Kidney glomerular epithelial cell (primary cell): Measurements from ENCODE around the gene SFTPA2.
"Not testable (repeated sequence)": the region's sequence is repeated elsewhere in the genome, so short reads cannot be mapped to it uniquely, and the experiment has no call there.

Source experiments
- DNase-seq: peaks from one replicate; lab custom pipeline; 2025; lab: John Stamatoyannopoulos, UW

SFTPA2 gene

GRCh38 chr10:79559726-79560125 is 481 bp downstream of the SFTPA2 start:
- peak; percentile 26 for DNase-seq

DNA sequence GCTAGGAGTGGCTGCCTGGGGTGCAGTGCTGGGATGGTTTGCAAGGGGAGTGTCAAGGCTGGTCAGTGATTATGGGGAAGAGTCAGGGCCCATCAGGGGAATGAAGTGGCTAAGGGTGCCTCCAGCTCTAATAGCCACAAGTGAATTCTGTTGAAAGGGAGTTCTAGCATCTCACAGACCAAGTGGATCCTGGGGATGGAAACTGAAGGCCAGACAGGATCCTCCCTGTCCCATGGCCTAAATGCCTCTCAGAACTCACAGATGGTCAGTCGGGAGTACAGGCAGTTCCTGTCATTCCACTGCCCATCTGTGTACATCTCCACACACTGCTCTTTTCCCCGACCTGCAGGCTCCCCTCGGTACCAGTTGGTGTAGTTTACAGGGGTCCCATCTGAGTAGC is 3.2 kb downstream of the SFTPA2 start:
- not testable (repeated sequence) for DNase-seq

GRCh38 chr10:79555354-79556309 is 4.6 kb downstream of the SFTPA2 start:
- DNase-seq, result no peak

DNA sequence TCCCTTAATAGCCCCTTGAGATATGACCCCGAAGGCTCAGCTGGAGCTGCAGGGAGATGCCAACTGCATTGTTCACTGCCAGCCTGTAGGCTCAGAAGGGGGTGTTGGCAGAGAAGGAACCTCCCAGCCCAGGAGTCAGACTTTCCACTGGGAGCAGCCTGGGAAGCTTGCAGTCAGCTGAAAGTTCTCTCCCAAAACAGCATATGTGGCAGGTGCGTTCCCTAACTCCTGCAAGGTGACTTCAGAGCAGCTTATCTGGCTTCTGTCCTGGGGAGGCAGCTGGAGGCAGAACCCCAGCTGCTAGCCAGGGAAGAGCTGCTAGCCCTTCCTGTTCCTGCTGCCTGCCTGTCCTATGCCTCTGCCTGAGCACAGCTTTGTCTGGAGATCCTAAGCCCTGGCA is 8.1 kb downstream of the SFTPA2 start:
- DNase-seq, result no peak

DNA sequence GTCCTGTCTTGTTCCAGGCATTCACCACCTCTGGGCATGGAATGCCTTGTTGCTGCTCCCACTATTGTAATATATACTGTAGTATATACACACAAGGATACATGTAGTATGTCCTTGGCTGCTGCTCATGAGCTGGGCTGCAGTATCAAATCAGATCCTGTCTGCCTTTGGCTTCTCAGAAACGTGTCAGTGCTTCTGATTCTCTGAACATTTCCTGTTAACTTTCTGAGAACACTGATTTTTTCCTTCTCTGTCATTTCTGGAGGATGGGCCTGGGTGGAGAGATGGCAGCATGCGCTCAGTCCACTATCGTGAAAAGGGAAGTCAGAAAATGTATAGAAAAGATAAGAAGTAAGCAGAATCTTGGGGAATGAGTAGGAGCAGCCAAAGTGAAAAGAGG is 12.2 kb downstream of the SFTPA2 start:
- DNase-seq, result no peak

- DNase-seq, result not testable (repeated sequence)
These were observed 13.1 kb downstream of the SFTPA2 start for GRCh38 chr10:79547128-79547527.

- DNase-seq, result not testable (repeated sequence)
These were observed 15.1 kb downstream of the SFTPA2 start for GRCh38 chr10:79544926-79545659.

DNA sequence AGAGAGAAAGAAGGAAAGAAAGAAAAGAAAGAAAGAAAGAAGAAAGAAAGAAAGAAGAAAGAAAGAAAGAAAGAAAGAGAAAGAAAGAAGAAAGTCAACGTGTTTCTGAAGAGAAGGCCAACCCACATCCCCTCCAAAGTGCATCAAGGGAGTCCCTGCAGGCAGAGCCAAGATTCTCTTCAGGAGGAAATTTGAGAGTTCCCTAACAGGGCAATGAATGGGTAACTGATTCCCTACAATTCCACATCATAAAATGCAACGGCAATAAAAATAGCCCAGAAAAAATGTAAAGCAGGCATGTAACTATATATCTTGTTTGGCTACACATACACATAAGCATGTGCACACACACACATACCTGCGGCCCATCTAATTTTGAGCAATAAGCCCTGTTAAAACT is 15.8 kb downstream of the SFTPA2 start:
- not testable (repeated sequence) for DNase-seq

- DNase-seq, result no peak
These were observed 17.6 kb downstream of the SFTPA2 start for GRCh38 chr10:79542626-79543025.

- not testable (repeated sequence) for DNase-seq
These were observed 19.3 kb downstream of the SFTPA2 start for GRCh38 chr10:79540930-79541329.

DNA sequence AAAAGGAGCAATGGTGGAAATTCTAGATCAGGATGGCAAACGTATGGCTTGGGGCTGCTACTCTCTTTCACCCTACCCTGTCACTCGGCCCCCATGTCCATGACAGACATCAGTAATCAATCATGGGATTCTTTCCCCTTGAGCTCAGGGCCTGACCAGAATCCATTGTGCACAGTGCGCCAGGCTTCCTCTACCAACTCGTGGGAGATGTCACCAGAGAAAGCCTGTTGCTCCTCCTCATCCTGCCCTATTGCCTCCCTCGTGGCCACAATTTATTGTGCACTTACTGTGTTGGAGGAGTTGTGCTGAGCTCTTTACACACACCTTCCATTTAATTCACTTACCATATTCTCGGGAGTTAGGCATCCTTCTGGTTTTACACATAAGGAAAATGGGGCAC is 21.9 kb downstream of the SFTPA2 start:
- DNase-seq, result not testable (repeated sequence)

- not testable (repeated sequence) for DNase-seq
These were observed 26.4 kb downstream of the SFTPA2 start for GRCh38 chr10:79533903-79534175.

DNA sequence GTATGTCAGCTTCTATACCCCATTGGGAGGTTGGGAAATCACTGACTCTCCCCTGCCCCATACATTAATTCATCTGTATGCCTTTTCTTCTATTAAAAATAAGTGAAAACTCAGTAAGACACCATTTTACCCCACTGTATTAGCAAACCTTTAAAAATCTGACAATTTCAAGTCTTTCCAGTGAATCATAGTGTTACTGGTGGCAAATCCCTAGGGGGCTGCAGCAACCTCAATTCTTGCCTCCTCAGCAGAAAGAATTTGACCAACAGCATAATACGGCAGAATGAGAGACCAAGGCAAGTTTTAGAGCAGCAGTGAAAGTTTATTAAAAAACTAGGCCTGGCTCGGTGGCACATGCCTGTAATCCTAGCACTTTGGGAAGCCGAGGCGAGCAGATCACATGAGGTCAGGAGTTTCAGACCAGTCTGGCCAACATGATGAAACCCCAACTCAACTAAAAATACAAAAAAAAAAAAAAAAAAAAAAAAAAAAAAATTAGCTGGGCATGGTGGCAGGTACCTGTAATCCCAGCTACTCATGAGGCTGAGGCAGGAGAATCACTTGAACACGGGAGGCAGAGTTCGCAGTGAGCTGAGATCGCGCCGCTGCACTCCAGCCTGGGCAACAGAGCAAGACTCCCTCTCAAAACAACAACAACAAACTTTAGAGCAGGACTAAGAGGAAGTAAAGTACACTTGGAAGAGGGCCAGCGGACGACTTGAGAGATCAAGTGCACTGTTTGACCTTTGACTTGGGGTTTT is 26.9 kb downstream of the SFTPA2 start:
- DNase-seq, result not testable (repeated sequence)

DNA sequence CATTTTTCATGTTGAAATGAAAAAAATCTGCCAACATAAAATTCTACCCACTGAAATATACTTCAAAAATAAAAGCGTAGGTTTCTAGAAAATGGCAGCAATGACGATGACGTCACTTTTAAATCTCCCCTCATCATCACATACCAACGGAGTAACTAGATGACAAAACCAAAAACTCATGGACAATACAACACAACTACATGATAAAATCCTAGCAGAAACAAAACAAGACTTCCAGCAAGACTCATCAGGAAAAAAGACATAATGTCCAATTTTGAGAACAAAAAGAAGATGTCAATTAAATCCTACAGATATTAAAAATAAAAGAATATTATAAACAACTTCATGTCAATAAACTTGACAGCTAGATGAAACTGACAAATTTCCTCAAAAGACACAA is 31.9 kb downstream of the SFTPA2 start:
- DNase-seq, result not testable (repeated sequence)

GRCh38 chr10:79525049-79525710 is 35.0 kb downstream of the SFTPA2 start:
- DNase-seq, result not testable (repeated sequence)

GRCh38 chr10:79523157-79523853 is 36.9 kb downstream of the SFTPA2 start:
- not testable (repeated sequence) for DNase-seq

DNA sequence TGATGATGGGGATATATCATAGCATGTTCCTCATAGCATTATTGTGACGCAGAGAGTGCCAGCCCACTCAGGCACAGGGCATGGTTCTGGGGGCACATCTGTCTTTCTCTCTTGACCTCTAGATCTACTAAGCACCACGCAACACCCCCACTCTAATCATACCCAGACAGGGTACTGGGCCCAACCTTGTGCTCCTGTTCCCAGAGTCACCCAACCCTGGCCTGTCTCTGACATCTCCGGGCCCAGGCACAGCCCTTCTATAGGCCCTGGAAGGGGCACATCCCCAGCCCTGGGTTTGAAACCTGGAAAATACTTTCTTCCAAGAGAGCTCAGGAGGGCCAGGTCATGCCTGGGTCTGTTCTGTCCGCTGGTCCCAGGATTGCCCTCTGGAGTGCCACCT is 37.7 kb downstream of the SFTPA2 start:
- DNase-seq, result not testable (repeated sequence)

GRCh38 chr10:79521751-79522150 is 38.5 kb downstream of the SFTPA2 start:
- not testable (repeated sequence) for DNase-seq

DNA sequence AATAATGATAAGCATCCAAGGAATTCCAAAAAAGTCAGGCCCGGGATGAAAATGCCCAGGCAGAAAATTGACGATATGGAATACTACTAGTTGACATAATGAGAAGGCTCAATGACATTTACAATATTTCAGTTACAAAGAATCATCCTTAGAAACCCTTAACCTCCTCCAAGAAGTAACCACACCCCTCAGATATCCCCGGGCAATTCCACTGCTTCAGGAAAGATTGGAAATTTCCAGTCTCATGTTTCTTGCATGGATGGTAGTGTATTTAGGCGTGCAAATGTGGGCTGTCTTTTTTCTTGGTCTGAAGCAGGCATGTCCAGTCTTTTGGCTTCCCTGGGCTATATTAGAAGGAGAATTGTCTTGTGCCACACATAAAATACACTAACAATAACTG is 42.6 kb downstream of the SFTPA2 start:
- not testable (repeated sequence) for DNase-seq

DNA sequence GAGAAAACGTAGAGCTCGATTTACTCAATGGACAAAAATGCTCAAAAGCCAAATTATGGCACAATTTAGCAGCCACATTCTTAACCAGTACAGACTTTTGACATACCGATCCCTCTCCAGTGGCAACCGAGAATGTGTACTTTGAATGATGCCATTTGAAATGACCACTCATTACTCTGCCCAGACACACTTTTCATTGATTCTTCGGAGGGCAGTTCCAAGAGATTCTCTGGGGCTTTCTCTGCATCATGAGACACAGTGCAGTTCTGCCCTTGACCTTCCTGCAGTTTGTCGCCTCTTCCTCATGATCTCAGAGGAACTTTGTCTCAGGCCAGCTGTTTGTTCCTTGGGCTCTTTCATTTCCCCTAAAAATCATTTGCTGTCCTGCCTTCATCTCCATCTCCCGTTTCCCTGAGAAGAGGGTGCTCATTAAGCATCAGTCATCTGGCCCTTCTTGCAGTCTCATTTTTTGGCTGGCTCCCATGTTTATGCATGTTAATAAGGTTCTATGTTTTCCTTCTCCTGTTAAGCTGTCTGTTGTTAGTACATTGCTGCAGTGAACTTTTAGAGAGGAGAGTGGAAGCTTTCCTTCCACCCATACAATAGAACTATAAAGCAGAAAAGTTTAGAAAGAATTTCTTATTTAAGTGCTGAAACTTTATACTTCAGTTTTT is 43.5 kb downstream of the SFTPA2 start:
- not testable (repeated sequence) for DNase-seq
